Glutamatergic neuron (in vitro differentiated cells): Measurements from ENCODE around the gene FAM210A. TPM values are rescaled to one million over a fixed set of nuclear protein-coding genes. Genes with fewer than 3 reads are reported as not detected.

ENCODE experiments used
- DNase-seq: peaks from one replicate; pipeline ENCODE4 v3.0.0; 2022
- H3K27ac Mint-ChIP-seq: one replicate; pipeline ENCODE4 v1.8.0; 2020; ENCODE audit warnings: mild to moderate bottlenecking, mixed read lengths, inconsistent platforms; ENCODE audit not compliant: unreplicated experiment
- H3K27me3 Mint-ChIP-seq: one replicate; pipeline ENCODE4 v1.8.0; 2020; ENCODE audit warnings: mild to moderate bottlenecking, moderate library complexity, mixed read lengths, inconsistent platforms; ENCODE audit not compliant: unreplicated experiment
- H3K36me3 Mint-ChIP-seq: one replicate; pipeline ENCODE4 v1.8.0; 2020; ENCODE audit warnings: mild to moderate bottlenecking, mixed read lengths, inconsistent platforms; ENCODE audit not compliant: unreplicated experiment
- H3K4me1 Mint-ChIP-seq: one replicate; pipeline ENCODE4 v1.8.0; 2020; ENCODE audit warnings: mild to moderate bottlenecking, low read depth, mixed read lengths, inconsistent platforms; ENCODE audit not compliant: unreplicated experiment
- H3K4me3 Mint-ChIP-seq: one replicate; pipeline ENCODE4 v1.8.0; 2020; ENCODE audit warnings: mild to moderate bottlenecking, mixed read lengths, inconsistent platforms; ENCODE audit not compliant: unreplicated experiment
- H3K9me3 Mint-ChIP-seq: one replicate; pipeline ENCODE4 v1.8.0; 2020; ENCODE audit warnings: mild to moderate bottlenecking, moderate library complexity, mixed read lengths, inconsistent platforms; ENCODE audit not compliant: unreplicated experiment
- CTCF ChIP-seq: fragments of 200-600 bp; sonication (generic); IDR thresholded peaks from one replicate; pipeline ENCODE4 v1.5.0; 2021; ENCODE audit not compliant: partially characterized antibody, unreplicated experiment
- total RNA-seq: library from RNA; stranded (reverse); fragmentation: NEBNext Ultra II Directional; extraction: Animal tissue kit (Norgen Biotek cat#: 25700); gene quantifications from one replicate; pipeline ENCODE4 v1.2.1, GENCODE V29; 2021; ENCODE audit not compliant: unreplicated experiment

FAM210A gene
- total RNA-seq, 1 donor from 2014 or later, result 7.9 TPM

- H3K4me3 Mint-ChIP-seq, result no peak overlapping the region
Measured at GRCh38 chr18:13735681-13736080, 9.3 kb upstream of the FAM210A start.

GRCh38 chr18:13730481-13730880 is 4.1 kb upstream of the FAM210A start:
- Mint-ChIP-seq H3K4me3 (no peak overlapping the region), H3K27me3 (peaks cover 3% of the 10 kb centered on the region), H3K36me3 (no peaks in the 10 kb centered on the region)

More at GRCh38 chr18:13735681-13736080, 9.3 kb upstream of the FAM210A start:
- no peak for DNase-seq
- TF ChIP-seq CTCF, result no peak
- no peaks in the 10 kb centered on the region for H3K9me3 Mint-ChIP-seq
- peaks cover 1% of the 10 kb centered on the region for H3K27me3 Mint-ChIP-seq
- H3K36me3 Mint-ChIP-seq, result no peaks in the 10 kb centered on the region
- no peaks in the 10 kb centered on the region for H3K4me1 Mint-ChIP-seq
- no peak overlapping the region for H3K27ac Mint-ChIP-seq

GRCh38 chr18:13726972-13727331 is 594 bp upstream of the FAM210A start:
- no peaks in the 10 kb centered on the region for H3K36me3 Mint-ChIP-seq
- no peak for TF ChIP-seq CTCF
- H3K9me3 Mint-ChIP-seq, result peaks cover 4% of the 10 kb centered on the region
- peaks cover 8% of the 10 kb centered on the region for H3K4me1 Mint-ChIP-seq
- H3K27ac Mint-ChIP-seq, result peak overlapping the region; percentile 64
- no peak for DNase-seq
- peaks cover 5% of the 10 kb centered on the region for H3K27me3 Mint-ChIP-seq
- peak overlapping the region; percentile 96 for H3K4me3 Mint-ChIP-seq

More at GRCh38 chr18:13730481-13730880, 4.1 kb upstream of the FAM210A start:
- TF ChIP-seq CTCF, result no peak
- peaks cover 7% of the 10 kb centered on the region for H3K4me1 Mint-ChIP-seq
- H3K27ac Mint-ChIP-seq, result no peak overlapping the region
- DNase-seq, result no peak
- peaks cover 4% of the 10 kb centered on the region for H3K9me3 Mint-ChIP-seq

- DNase-seq, result no peak
- H3K4me1 Mint-ChIP-seq, result peaks cover 8% of the 10 kb centered on the region
- H3K27ac Mint-ChIP-seq, result no peak overlapping the region
- H3K36me3 Mint-ChIP-seq, result no peaks in the 10 kb centered on the region
- peak overlapping the region; percentile 88 for H3K4me3 Mint-ChIP-seq
- no peak for TF ChIP-seq CTCF
- peaks cover 5% of the 10 kb centered on the region for H3K27me3 Mint-ChIP-seq
- peaks cover 6% of the 10 kb centered on the region for H3K9me3 Mint-ChIP-seq
Measured at GRCh38 chr18:13725566-13726231, 659 bp downstream of the FAM210A start.

- Mint-ChIP-seq H3K4me1 (peaks cover 3% of the 10 kb centered on the region), H3K27ac (no peak overlapping the region), H3K36me3 (no peaks in the 10 kb centered on the region), H3K27me3 (peaks cover 2% of the 10 kb centered on the region), H3K9me3 (peaks cover 8% of the 10 kb centered on the region), H3K4me3 (no peak overlapping the region)
- no peak for TF ChIP-seq CTCF
- DNase-seq, result no peak
Measured at GRCh38 chr18:13720847-13721246, 5.5 kb downstream of the FAM210A start.
